ENCODE measurements around the gene HDLBP. TPM values are rescaled to one million over a fixed set of nuclear protein-coding genes. Genes with fewer than 3 reads are reported as not detected.

HDLBP gene
- total RNA-seq, 1 donor from 2014 or later, result 300 TPM

GRCh38 chr2:241228860-241229516, 86.5 kb downstream of the HDLBP start:
- Histone ChIP-seq H3K36me3 (peaks cover 5 to 73% of the 10 kb centered on the region in 2 donors), H3K9me3 (no peaks in the 10 kb centered on the region), H3K27ac (no peak overlapping the region), H3K4me3 (no peak overlapping the region), H3K4me1 (peaks cover 9% of the 10 kb centered on the region), H3K27me3 (no peaks in the 10 kb centered on the region)
- TF ChIP-seq POLR2AphosphoS5 (IDR thresholded peaks at IDR 0.05; ENCODE audit: insufficient read depth in 1 of 2, low read depth in 1 of 2) (no peak), CTCF (IDR thresholded peaks at IDR 0.05) (no peak), POLR2A (IDR thresholded peaks at IDR 0.05) (no peak)
- DNase-seq (ENCODE audit: extremely low spot score in 2 of 2), result no peak
- intact Hi-C loops (cut with DNase I), result loop anchor here (10.0 kb wide), 1 partner anchor 76 kb away; no protein-coding TSS in a partner anchor

- intact Hi-C loops (cut with DNase I), result loop anchor here (10.0 kb wide), 1 partner anchor 77 kb away; no protein-coding TSS in a partner anchor
- Histone ChIP-seq H3K4me3 (no peak overlapping the region), H3K27me3 (no peaks in the 10 kb centered on the region), H3K36me3 (peaks cover 4 to 65% of the 10 kb centered on the region in 2 donors), H3K4me1 (peaks cover 12% of the 10 kb centered on the region), H3K9me3 (no peaks in the 10 kb centered on the region), H3K27ac (no peak overlapping the region)
- no peak for DNase-seq (ENCODE audit: extremely low spot score in 2 of 2)
- TF ChIP-seq POLR2A (IDR thresholded peaks at IDR 0.05) (no peak), CTCF (IDR thresholded peaks at IDR 0.05) (no peak)
Measured at GRCh38 chr2:241228081-241228859, 87.2 kb downstream of the HDLBP start.

GRCh38 chr2:241227594-241227993, 87.9 kb downstream of the HDLBP start:
- Histone ChIP-seq H3K27me3 (no peaks in the 10 kb centered on the region), H3K36me3 (peaks cover 0 to 59% of the 10 kb centered on the region in 2 donors), H3K4me3 (no peak overlapping the region), H3K9me3 (no peaks in the 10 kb centered on the region), H3K4me1 (peaks cover 12% of the 10 kb centered on the region), H3K27ac (no peak overlapping the region)
- DNase-seq (ENCODE audit: extremely low spot score in 2 of 2), result no peak
- no peak for TF ChIP-seq POLR2A (IDR thresholded peaks at IDR 0.05)
- no peak for TF ChIP-seq CTCF (IDR thresholded peaks at IDR 0.05)
- TF ChIP-seq POLR2AphosphoS5 (IDR thresholded peaks at IDR 0.05; ENCODE audit: insufficient read depth in 1 of 2, low read depth in 1 of 2), result no peak
- intact Hi-C loops (cut with DNase I), result loop anchor here (10.0 kb wide), 1 partner anchor 77 kb away; no protein-coding TSS in a partner anchor

GRCh38 chr2:241226723-241227572, 88.5 kb downstream of the HDLBP start:
- Histone ChIP-seq H3K4me3 (no peak overlapping the region), H3K27ac (no peak overlapping the region), H3K27me3 (no peaks in the 10 kb centered on the region), H3K9me3 (no peaks in the 10 kb centered on the region), H3K36me3 (peaks cover 0 to 53% of the 10 kb centered on the region in 2 donors), H3K4me1 (peaks cover 12% of the 10 kb centered on the region)
- no peak for DNase-seq (ENCODE audit: extremely low spot score in 2 of 2)
- intact Hi-C loops (cut with DNase I), result loop anchor here (10.0 kb wide), 1 partner anchor 78 kb away; no protein-coding TSS in a partner anchor
- TF ChIP-seq CTCF (IDR thresholded peaks at IDR 0.05), result no peak
- TF ChIP-seq POLR2A (IDR thresholded peaks at IDR 0.05), result no peak
- no peak for TF ChIP-seq POLR2AphosphoS5 (IDR thresholded peaks at IDR 0.05; ENCODE audit: insufficient read depth in 1 of 2, low read depth in 1 of 2)
